ENCODE results near the gene PLCD1.
"Not testable (repeated sequence)": the region's sequence is repeated elsewhere in the genome, so short reads cannot be mapped to it uniquely, and the experiment has no call there.

The PLCD1 gene

GRCh38 chr3:37986479-37987314 is 42.7 kb downstream of the PLCD1 start:
- DNase-seq (ENCODE audit: low spot score): no peak

- DNase-seq (ENCODE audit: low spot score): no peak
These were observed 43.7 kb downstream of the PLCD1 start for GRCh38 chr3:37985637-37986320.

GRCh38 chr3:37984596-37984995 is 44.8 kb downstream of the PLCD1 start:
- DNase-seq (ENCODE audit: low spot score): no peak

GRCh38 chr3:37984051-37984450 is 45.4 kb downstream of the PLCD1 start:
- no peak for DNase-seq (ENCODE audit: low spot score)

- DNase-seq (ENCODE audit: low spot score): no peak
These were observed 47.1 kb downstream of the PLCD1 start for GRCh38 chr3:37982331-37982730.

DNA sequence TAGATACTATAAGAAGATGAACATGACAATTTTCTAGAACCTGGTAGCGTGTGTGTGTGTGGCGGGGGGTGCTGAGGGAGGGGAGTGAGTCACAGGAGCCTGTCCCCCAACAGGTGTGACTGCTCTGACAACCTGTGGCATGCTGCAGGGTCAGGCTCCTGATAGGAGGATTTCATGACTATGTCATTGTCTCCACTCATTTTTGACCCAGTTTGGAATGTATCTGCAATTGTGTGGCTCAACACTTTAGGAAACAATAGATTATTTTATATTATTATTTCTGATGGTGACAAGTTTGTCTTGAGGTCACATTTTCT is 48.1 kb downstream of the PLCD1 start:
- DNase-seq (ENCODE audit: low spot score): no peak

DNA sequence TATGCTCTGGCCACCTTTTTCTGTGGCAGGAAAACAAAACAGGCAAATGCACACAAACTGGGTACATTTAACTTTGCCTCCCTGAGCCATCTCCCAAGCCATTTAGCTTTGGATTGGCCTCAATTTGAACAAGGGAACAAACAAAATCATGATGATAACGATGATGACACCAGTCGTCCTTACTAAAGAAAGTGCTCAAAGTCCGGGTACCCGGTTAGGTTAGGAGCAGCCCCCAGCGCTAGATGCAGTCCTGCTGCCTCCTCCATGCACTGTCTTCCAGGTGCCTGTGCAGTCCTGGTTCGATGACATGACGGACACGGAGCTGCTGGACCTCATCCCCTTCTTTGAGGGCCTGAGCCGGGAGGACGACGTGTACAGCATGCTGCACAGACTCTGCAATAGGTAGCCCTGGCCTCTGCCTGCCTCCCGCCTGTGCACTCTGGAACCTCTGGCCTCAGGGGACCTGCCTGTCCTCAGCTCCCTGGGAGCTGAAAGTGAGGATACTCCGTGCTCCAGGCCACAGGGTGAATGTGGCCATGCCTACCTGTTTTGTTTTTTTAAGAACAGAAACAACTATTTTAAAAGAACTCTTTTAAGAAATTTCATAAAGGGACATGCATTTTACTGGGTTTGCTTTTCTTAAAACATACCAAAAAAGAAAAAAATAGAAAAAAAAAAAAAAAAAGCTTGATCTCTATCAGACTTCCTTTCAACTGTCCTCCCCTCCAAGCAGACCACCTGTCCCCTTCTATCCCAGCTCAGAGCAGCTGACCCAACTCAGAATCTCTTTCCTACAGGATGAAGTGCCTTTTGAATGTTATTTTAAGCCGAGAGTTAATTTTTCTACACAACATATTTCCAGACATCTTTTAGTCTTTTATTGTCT is 48.7 kb downstream of the PLCD1 start:
- DNase-seq (ENCODE audit: low spot score): no peak

- no peak for DNase-seq (ENCODE audit: low spot score)
These were observed 49.6 kb downstream of the PLCD1 start for GRCh38 chr3:37979541-37980461.

DNA sequence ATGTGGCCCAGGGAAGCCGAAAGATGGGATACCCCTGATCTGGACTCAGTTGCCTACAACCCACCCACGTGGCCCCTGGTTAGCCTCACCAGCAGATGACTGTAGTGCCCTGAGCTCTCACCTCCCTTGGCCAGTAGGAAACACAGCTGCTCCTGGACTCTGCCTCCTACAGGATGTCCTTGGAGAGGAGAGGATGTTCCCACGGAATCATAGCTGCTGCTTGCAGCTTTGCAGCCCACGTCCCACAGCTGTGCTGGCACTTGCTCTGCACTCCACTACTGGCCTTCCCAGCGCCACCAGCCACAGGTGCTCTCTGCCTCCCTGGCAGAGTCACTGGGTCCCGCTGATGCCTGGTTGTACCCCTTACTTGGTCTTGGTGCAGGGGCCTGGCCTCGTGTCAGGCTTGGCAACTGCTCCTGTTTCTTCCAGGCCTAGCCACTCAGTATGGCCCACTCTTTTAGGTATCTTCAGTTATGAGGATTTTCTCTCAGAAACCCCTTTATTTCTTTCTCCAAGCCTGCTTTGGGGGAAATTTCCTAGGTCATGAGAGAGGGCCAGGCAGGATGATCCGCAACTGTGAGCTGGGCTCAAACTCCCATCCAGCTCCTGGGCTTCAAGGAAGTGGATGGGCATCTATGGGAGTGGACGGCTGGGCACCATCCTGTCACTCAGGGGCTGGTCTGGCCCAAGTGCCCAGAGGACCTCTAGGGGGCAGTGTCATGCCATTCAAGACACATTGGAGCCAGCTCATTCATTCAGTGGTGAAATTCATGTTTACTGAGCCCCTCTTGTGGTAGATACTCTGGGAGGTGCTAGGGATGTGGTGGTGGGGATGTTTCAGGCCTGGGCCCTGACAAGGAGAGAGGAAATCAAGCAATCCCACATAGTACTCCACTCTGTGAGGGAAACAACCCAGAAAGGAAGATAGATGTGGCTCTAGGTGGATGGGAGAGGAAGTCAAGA is 55.0 kb downstream of the PLCD1 start:
- peak; percentile 72 for DNase-seq (ENCODE audit: low spot score)

GRCh38 chr3:37973246-37974054 is 56.0 kb downstream of the PLCD1 start:
- no peak for DNase-seq (ENCODE audit: low spot score)

- not testable (repeated sequence) for DNase-seq (ENCODE audit: low spot score)
These were observed 57.4 kb downstream of the PLCD1 start for GRCh38 chr3:37972056-37972455.

DNA sequence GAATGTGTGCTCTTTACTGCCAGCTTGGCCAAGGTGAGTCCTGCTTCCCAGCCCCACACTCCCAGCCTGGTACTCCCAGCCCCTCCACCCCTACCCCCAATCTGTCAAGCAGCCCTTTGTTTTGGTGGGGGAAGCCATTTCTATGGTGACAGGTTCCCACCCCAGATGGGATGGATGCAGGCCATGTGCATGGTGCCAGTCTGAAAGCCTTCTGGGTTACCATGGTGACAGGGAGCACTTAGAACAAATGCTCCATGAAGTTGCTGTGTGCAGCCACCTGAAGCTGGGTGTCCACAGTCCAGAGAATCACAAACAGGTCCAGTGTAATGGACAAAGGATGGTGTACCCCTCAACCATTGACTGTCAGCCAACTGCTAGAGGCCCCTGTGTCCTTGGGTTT is 58.0 kb downstream of the PLCD1 start:
- DNase-seq (ENCODE audit: low spot score): no peak

DNA sequence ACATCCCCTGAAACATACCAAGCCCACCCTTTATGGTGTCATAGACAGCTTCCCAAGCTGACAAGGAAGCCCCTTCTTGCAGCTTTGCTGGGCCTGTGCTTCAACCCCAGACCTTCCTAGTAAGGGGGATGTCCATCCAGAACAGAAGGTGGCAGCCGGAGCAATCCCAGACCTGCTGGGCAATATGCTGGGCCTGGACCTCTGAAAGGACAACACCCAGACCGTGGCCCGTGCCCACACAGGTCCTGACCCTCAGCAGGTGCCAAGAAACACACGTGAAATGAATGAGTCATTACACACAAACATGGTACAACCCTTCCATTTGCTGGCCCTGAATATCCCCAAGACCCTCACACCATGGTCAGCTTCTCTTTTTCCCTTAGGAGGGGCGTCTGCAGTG is 58.6 kb downstream of the PLCD1 start:
- DNase-seq (ENCODE audit: low spot score): no peak

DNA sequence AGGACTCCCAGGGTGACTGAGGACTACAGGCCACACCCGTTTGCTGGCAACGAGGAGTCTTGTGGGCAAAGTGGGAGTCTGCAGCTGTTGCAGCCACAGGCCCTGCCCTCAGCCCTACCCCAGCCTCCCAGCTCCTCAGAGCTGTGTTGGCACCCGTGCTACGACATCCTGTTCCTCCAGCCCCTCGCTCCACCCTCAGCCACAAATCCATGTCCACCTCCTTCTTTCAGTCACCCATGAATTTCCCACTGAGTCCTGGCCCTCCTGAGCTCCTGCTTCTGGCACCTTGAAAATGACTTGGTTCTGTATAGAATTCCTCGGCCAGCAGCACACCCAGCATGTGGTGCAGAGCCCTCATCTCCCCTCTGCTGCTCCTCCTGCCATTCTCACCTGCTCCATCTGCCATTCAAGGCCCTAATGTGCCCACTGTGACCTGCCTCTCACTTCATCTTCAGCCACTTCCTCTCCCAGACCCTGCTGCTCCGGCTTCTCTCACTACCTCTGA is 59.8 kb downstream of the PLCD1 start:
- no peak for DNase-seq (ENCODE audit: low spot score)

DNA sequence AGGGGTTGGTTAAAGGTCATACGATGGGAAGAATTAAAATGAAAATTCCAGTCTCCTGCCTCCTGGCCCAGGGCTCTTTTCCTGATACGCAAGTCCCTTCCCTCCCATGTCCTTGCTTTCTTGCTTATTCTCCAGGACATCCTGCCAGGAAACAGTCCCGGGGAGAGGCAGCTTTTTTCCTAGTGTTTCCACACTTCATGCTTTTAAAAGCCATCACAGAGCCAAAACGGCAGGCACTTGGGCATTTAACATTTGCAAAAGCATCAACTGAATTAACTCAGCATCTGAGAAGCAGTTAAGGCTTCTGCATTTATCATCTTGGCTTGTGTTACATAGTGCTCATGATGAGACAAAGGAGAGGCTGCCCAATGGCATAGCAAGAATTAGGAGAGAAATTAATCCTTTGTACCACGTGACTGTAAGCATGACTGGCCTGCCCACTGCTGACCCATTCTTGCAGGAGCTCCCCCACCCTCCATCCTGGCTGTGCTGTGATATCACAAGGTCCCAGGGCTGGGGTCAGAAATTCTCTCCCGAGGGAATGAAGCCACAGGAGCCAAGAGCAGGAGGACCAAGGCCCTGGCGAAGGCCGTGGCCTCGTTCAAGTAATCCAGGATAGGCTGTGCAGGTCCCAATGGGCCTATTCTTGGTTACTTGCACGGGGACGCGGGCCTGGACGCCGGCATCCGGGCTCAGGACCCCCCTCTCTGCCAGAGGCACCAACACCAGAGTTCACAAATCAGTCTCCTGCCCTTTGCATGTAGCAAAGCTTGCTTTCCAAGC is 60.4 kb downstream of the PLCD1 start:
- no peak for DNase-seq (ENCODE audit: low spot score)

- no peak for DNase-seq (ENCODE audit: low spot score)
These were observed 61.2 kb downstream of the PLCD1 start for GRCh38 chr3:37968199-37968598.

DNA sequence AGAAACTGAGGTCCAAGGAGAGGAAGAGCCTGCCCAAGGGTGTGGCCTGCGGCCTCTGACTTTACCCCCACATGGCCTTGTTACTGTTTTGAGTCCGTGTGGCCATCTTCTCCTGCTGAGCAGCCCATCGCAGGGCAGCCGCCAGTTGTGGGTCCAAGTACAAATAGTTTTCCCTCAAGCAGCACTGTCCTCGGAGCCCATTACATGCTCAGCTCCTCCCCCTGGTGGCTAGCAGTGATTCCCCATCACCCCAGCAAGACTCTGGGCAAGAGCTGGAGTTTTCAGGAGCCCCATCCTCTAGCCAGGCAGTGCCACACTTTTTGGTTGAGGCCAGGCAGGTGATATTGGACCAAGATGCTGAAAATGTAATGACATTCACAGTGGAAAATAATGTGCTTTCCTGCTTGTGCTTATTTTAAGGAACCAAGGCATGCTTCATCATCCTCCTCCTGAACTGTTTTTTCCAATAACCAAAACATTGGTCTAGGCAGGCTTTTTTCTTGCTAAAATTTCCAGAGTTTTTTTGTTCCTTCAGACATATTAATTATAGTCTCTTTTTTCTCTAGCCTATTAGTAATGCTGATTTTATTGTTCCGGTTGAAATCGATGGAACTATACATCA is 62.1 kb downstream of the PLCD1 start:
- no peak for DNase-seq (ENCODE audit: low spot score)

DNA sequence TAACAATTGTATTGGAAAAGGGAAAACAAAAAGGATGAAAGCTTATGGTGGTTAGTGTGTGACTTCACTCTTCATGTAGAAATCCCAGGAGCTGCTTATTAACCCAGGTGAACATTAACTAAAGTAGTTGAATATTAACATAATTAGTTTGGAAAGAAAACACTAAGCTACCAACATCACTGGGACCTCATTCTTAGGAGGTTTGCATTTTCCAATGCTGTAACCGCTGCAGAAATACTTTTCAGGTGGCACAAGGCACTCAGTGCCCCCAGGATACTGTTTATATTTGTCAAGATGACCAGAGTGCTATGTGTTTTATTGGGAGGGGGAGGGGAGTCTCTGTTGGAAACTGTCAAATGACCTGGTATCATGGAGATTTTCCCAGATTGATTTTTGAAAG is 64.7 kb downstream of the PLCD1 start:
- DNase-seq (ENCODE audit: low spot score): no peak
